A549 (cell line): ENCODE data around the gene CYB561D2. TPM values are rescaled to one million over a fixed set of nuclear protein-coding genes. Genes with fewer than 3 reads are reported as not detected.

Experiments used
- ATAC-seq, 2 experiments: fragments of 200-7000 bp in 1 of 2; fragments of >200 bp in 1 of 2; cut with Nextera tagmentation in 1 of 2; cut with Tn5 transposase in 1 of 2; 3 replicates each; pipeline versions ENCODE4 v1.8.0 to v1.9.1; 2018 to 2020; ENCODE audit warnings: mild to moderate bottlenecking in 1 of 2, moderate library complexity in 1 of 2
- CTCF ChIA-PET: fragments of 300-600 bp; sonication (Branson Sonifier 250); formaldehyde crosslinking; extraction: SDS; loops from one replicate; lab custom pipeline; 2021; ENCODE audit warnings: antibody characterized with exemption, inconsistent platforms; lab: Yijun Ruan, JAX
- POLR2A ChIA-PET: fragments of 350-600 bp; formaldehyde crosslinking; extraction: SDS; loops from one replicate; lab custom pipeline; 2021; ENCODE audit warnings: antibody characterized with exemption, inconsistent platforms; lab: Yijun Ruan, JAX
- DNase-seq, 2 experiments: peaks; one replicate each; pipeline versions ENCODE4 v3.0.0 to v3.0.0-alpha.2; 2011 to 2016; ENCODE audit warnings: low read depth in 1 of 2, low spot score in 1 of 2
- FAIRE-seq: peaks from 2 replicates; lab custom pipeline; 2011; peaks lifted over from hg19 to GRCh38; lab: Jason Lieb, UNC
- H3K27ac ChIP-seq, 2 experiments: fragments of >200 bp; sonication (Bioruptor Twin); formaldehyde crosslinking; 3 replicates each; pipeline ENCODE4 v1.5.1; 2016 to 2017
- H3K4me1 ChIP-seq: fragments of >200 bp; sonication (Bioruptor Twin); formaldehyde crosslinking; 3 replicates; pipeline ENCODE4 v1.6.1; 2016
- H3K4me2 ChIP-seq: fragments of >200 bp; sonication (Bioruptor Twin); formaldehyde crosslinking; 3 replicates; pipeline ENCODE4 v1.6.1; 2016
- H3K4me3 ChIP-seq: fragments of >200 bp; sonication (Bioruptor Twin); formaldehyde crosslinking; 3 replicates; pipeline ENCODE4 v1.5.1; 2016
- H3K9me3 ChIP-seq: fragments of >200 bp; sonication (Bioruptor Twin); formaldehyde crosslinking; 3 replicates; pipeline ENCODE4 v1.6.1; 2016
- BHLHE40 ChIP-seq: IDR thresholded peaks from 2 replicates; pipeline ENCODE4 v1.6.1; 2012; ENCODE audit warnings: low read depth, low read length, inconsistent platforms
- CHD2 ChIP-seq: fragments of 150-350 bp; IDR thresholded peaks from 2 replicates; pipeline ENCODE4 v1.6.1; 2014; ENCODE audit warnings: low read length; ENCODE audit not compliant: partially characterized antibody
- EHMT2 ChIP-seq: fragments of 200-600 bp; sonication (generic); IDR thresholded peaks from 2 replicates; pipeline ENCODE4 v1.6.1; 2016; ENCODE audit warnings: antibody characterized with exemption, low read depth, mild to moderate bottlenecking, moderate library complexity
- FOSB ChIP-seq: fragments of 250-450 bp; sonication (Bioruptor Pico); IDR thresholded peaks from 2 replicates; pipeline ENCODE4 v1.5.0; 2020; ENCODE audit warnings: mild to moderate bottlenecking, moderate library complexity
- FOSL2 ChIP-seq, 2 experiments: fragments of 450-650 bp in 1 of 2; fragments of >200 bp in 1 of 2; sonication (Bioruptor Twin) in 1 of 2; formaldehyde crosslinking; IDR thresholded peaks; 2 replicates each; pipeline versions ENCODE4 v1.5.0 to v1.6.1; 2016 to 2020; ENCODE audit warnings: mild to moderate bottlenecking in 1 of 2, moderate library complexity in 1 of 2
- FOXS1 ChIP-seq: fragments of 250-450 bp; sonication (Bioruptor Pico); IDR thresholded peaks from 2 replicates; pipeline ENCODE4 v1.5.0; 2020; ENCODE audit warnings: mild to moderate bottlenecking, moderate library complexity
- HEYL ChIP-seq: fragments of 250-450 bp; sonication (Bioruptor Pico); IDR thresholded peaks from 2 replicates; pipeline ENCODE4 v1.8.0; 2021; ENCODE audit warnings: mild to moderate bottlenecking, moderate library complexity
- HOXB13 ChIP-seq: fragments of 250-450 bp; sonication (Bioruptor Pico); IDR thresholded peaks from 2 replicates; pipeline ENCODE4 v1.5.0; 2020; ENCODE audit warnings: low read depth, mild to moderate bottlenecking, moderate library complexity
- HOXB5 ChIP-seq: fragments of 250-450 bp; sonication (Bioruptor Pico); IDR thresholded peaks from 2 replicates; pipeline ENCODE4 v1.5.0; 2020; ENCODE audit warnings: mild to moderate bottlenecking, moderate library complexity
- JUNB ChIP-seq: fragments of >200 bp; sonication (Bioruptor Twin); formaldehyde crosslinking; IDR thresholded peaks from 2 replicates; pipeline ENCODE4 v1.6.1; 2016
- KDM1A ChIP-seq: fragments of 200-600 bp; sonication (generic); IDR thresholded peaks from 2 replicates; pipeline ENCODE4 v1.6.1; 2016; ENCODE audit warnings: low read depth, mild to moderate bottlenecking
- KDM5A ChIP-seq: fragments of 200-600 bp; sonication (generic); IDR thresholded peaks from 2 replicates; pipeline ENCODE4 v1.6.1; 2016; ENCODE audit warnings: antibody characterized with exemption, mild to moderate bottlenecking
- NFE2L2 ChIP-seq: fragments of 150-350 bp; conservative IDR thresholded peaks from 2 replicates; pipeline ENCODE4 v1.6.1; 2014; ENCODE audit warnings: low read length
- POLR2A ChIP-seq: IDR thresholded peaks from 2 replicates; pipeline ENCODE4 v1.6.1; 2012; ENCODE audit warnings: mild to moderate bottlenecking, low read length
- RAD21 ChIP-seq, 2 experiments: fragments of >200 bp in 1 of 2; sonication (Bioruptor Twin) in 1 of 2; formaldehyde crosslinking in 1 of 2; IDR thresholded peaks in 1 of 2; conservative IDR thresholded peaks in 1 of 2; 2 replicates in 1 of 2; 3 replicates in 1 of 2; pipeline ENCODE4 v1.6.1; 2012 to 2018; ENCODE audit warnings: inconsistent platforms in 1 of 2
- RNF2 ChIP-seq: fragments of 200-600 bp; sonication (generic); IDR thresholded peaks from 2 replicates; pipeline ENCODE4 v1.6.1; 2016; ENCODE audit warnings: low read depth, mild to moderate bottlenecking, antibody characterized with exemption, moderate library complexity, borderline replicate concordance
- TP53 ChIP-seq: fragments of 250-450 bp; sonication (Bioruptor Pico); IDR thresholded peaks from 2 replicates; pipeline ENCODE4 v1.5.0; 2021; ENCODE audit warnings: mild to moderate bottlenecking, moderate library complexity
- ZFP36 ChIP-seq: fragments of 450-650 bp; IDR thresholded peaks from 2 replicates; pipeline ENCODE4 v1.6.1; 2014; ENCODE audit warnings: borderline replicate concordance; ENCODE audit not compliant: partially characterized antibody
- WGBS: methylation state at CpG from one replicate; pipeline ENCODE4 v1.1.6; 2017; ENCODE audit errors: missing lambda C conversion rate; 5-methylcytosine and 5-hydroxymethylcytosine counted together
- polyA plus RNA-seq, 4 experiments: library from polyadenylated mRNA; depleted of rRNA in 3 of 4; stranded (reverse); fragments of >200 nt; fragmentation: RNase III in 1 of 4; extraction: RNeasy Plus Mini Kit Qiagen cat#74134 plus additional on column Dnase treatment in 1 of 4; gene quantifications; 2 replicates in 3 of 4; 3 replicates in 1 of 4; pipeline ENCODE4 v1.2.3, GENCODE V29; 2011 to 2017
- TF ChIP-seq, protein P1 (sequence below): fragments of >200 bp; sonication (Bioruptor Twin); formaldehyde crosslinking; IDR thresholded peaks from 3 replicates; pipeline ENCODE4 v1.5.1; 2016
- TF ChIP-seq, protein P2 (sequence below): IDR thresholded peaks from 2 replicates; pipeline ENCODE4 v1.6.1; 2012

Gene CYB561D2
- polyA plus RNA-seq, 2 of the 4 experiments (the other 2 are of a cell fraction): 14.4 to 17.7 TPM

DNA sequence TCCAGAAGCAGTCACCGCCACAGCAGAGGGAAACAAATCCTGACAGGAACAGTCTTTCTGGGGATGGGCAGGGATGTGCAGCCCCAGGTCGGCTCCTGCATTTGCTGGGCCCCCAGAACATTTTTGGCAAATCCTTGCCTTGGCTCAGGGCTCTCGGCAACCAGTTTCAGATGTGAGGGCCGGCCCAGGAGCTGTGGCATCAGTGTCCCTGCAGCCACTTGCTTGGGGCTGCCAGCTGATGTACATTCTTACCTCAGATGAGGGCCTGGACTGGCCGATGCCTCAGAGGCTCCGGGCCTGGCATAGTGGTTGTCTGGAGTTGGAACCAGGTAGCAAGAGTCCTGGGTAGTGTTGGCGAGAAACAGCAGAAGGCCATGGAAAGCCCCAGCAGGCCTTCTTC lies 4.2 kb downstream of the CYB561D2 start (continued):
- TF ChIP-seq ZFP36 (no peak), FOXS1 (CRISPR knock-in tag) (no peak), RAD21 (conservative IDR thresholded peaks at IDR 0.05 in 1 of 2, IDR thresholded peaks at IDR 0.05 in 1 of 2) (no peak), RNF2 (no peak)

DNA sequence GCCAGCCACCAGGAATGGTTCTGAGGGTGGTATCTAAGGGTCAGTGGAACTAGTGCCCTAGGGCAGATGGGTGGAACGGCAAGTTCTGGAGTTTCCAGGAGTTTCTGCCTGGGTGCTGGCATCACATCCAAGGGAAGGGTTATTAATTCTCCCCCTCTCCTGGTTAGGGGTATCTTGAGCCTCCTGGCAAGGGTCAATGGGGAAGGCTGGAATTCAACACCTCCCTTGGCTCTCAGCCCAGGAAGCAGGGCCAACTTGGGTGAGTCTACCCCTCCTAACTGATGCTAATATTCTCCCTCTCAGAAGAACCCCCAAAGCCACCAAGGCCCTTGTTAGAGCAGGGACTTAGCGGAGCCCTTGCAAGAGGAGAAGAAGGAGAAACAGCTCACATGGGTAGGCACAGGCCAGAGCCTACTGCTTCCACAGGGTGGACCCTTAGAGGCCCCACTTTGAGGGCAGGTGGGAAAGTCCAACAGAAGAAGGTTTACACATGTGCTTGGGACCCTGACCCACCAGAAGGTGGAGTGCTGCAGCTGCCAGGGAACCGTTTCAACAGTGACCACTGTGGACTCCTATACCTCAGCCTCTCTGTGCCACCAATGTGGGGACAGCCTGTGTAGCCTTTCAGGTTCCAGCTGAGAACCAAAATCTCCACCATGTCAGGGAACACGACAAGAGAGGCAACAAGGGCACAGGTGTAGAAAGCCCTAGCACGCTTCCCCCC lies 5.3 kb downstream of the CYB561D2 start:
- 84% methylated on average over 4 of the region's 5 CpGs for WGBS
- DNase-seq (no peak), ATAC-seq (no peak), FAIRE-seq (no peak)
- Histone ChIP-seq H3K4me1 (peaks cover 41% of the 10 kb centered on the region), H3K4me2 (0 out of 3 replicates have a peak overlapping the region, but pooled peaks have one; percentile 95), H3K27ac (no peak overlapping the region), H3K9me3 (no peaks in the 10 kb centered on the region), H3K4me3 (no peak overlapping the region)
- CTCF ChIA-PET: interaction anchor here (0.6 to 2.6 kb wide), 6 partner anchors 9 to 216 kb away, joined by 3 to 16 read pairs (median 4); no protein-coding TSS in a partner anchor
- no peak for TF ChIP-seq TP53 (CRISPR knock-in tag)
- TF ChIP-seq ZFP36: no peak
- TF ChIP-seq BHLHE40: no peak
- TF ChIP-seq FOSB: no peak
- TF ChIP-seq HEYL (CRISPR knock-in tag): no peak
- no peak for TF ChIP-seq KDM1A
- TF ChIP-seq, protein P1, sequence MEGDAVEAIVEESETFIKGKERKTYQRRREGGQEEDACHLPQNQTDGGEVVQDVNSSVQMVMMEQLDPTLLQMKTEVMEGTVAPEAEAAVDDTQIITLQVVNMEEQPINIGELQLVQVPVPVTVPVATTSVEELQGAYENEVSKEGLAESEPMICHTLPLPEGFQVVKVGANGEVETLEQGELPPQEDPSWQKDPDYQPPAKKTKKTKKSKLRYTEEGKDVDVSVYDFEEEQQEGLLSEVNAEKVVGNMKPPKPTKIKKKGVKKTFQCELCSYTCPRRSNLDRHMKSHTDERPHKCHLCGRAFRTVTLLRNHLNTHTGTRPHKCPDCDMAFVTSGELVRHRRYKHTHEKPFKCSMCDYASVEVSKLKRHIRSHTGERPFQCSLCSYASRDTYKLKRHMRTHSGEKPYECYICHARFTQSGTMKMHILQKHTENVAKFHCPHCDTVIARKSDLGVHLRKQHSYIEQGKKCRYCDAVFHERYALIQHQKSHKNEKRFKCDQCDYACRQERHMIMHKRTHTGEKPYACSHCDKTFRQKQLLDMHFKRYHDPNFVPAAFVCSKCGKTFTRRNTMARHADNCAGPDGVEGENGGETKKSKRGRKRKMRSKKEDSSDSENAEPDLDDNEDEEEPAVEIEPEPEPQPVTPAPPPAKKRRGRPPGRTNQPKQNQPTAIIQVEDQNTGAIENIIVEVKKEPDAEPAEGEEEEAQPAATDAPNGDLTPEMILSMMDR: no peak
- TF ChIP-seq, protein P2, sequence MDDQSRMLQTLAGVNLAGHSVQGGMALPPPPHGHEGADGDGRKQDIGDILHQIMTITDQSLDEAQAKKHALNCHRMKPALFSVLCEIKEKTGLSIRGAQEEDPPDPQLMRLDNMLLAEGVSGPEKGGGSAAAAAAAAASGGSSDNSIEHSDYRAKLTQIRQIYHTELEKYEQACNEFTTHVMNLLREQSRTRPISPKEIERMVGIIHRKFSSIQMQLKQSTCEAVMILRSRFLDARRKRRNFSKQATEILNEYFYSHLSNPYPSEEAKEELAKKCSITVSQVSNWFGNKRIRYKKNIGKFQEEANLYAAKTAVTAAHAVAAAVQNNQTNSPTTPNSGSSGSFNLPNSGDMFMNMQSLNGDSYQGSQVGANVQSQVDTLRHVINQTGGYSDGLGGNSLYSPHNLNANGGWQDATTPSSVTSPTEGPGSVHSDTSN: no peak
- TF ChIP-seq HOXB13 (CRISPR knock-in tag): no peak
- TF ChIP-seq EHMT2: no peak
- TF ChIP-seq KDM5A: no peak
- no peak for TF ChIP-seq HOXB5 (CRISPR knock-in tag)
- no peak for TF ChIP-seq RAD21 (conservative IDR thresholded peaks at IDR 0.05 in 1 of 2, IDR thresholded peaks at IDR 0.05 in 1 of 2)
- no peak for TF ChIP-seq CHD2
- no peak for TF ChIP-seq JUNB
- no peak for TF ChIP-seq FOSL2 (IDR thresholded peaks at IDR 0.05)
- TF ChIP-seq FOSL2 (CRISPR knock-in tag; IDR thresholded peaks at IDR 0.05): no peak
- POLR2A ChIA-PET: no interaction called here

DNA sequence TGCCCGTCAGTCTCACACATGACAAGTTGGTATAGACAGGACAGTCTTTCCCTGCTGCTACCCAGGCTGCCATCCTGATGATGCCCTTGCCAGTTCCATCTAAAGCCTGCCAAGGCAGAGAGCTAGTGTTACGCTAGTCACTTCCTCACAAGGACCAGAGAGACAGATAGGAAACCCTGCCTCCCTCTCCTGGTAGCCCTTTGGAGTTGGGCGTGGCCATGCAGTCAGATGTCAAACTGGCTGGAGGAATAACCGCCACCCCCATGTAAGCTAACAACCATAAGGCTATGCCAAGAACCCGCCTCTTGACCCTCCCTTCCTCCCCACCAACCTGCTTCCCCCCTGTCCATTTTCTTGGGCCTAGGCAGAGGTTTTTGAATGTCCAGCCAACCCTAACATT lies 5.9 kb downstream of the CYB561D2 start:
- TF ChIP-seq POLR2A: no peak
- TF ChIP-seq NFE2L2: no peak
- FAIRE-seq (no peak), DNase-seq (no peak), ATAC-seq (no peak)
- WGBS: 90% methylated on average over 2 of the region's 5 CpGs
- Histone ChIP-seq H3K4me2 (peak overlapping the region; percentile 95), H3K4me3 (no peak overlapping the region), H3K4me1 (peaks cover 37% of the 10 kb centered on the region), H3K9me3 (no peaks in the 10 kb centered on the region), H3K27ac (no peak overlapping the region)
- POLR2A ChIA-PET: no interaction called here
- CTCF ChIA-PET: interaction anchor here (0.6 to 2.6 kb wide), 6 partner anchors 9 to 1983 kb away, joined by 3 to 16 read pairs (median 4); no protein-coding TSS in a partner anchor
